GM21529 (cell line): Measurements from ENCODE around the gene TKT.
"Not testable (repeated sequence)": the region's sequence is repeated elsewhere in the genome, so short reads cannot be mapped to it uniquely, and the experiment has no call there.

ENCODE experiments used
- ATAC-seq: cut with Tn5 transposase; IDR thresholded peaks from one replicate; pipeline ENCODE4 v1.9.1; 2021; ENCODE audit not compliant: unreplicated experiment

The TKT gene, protein sequence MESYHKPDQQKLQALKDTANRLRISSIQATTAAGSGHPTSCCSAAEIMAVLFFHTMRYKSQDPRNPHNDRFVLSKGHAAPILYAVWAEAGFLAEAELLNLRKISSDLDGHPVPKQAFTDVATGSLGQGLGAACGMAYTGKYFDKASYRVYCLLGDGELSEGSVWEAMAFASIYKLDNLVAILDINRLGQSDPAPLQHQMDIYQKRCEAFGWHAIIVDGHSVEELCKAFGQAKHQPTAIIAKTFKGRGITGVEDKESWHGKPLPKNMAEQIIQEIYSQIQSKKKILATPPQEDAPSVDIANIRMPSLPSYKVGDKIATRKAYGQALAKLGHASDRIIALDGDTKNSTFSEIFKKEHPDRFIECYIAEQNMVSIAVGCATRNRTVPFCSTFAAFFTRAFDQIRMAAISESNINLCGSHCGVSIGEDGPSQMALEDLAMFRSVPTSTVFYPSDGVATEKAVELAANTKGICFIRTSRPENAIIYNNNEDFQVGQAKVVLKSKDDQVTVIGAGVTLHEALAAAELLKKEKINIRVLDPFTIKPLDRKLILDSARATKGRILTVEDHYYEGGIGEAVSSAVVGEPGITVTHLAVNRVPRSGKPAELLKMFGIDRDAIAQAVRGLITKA

GRCh38 chr3:53255775-53256703, at the start of gene TKT:
Gene TKT, minus strand, starts transcription at chr3:53256022. Its CDS starts 80 bp downstream, at chr3:53255942.
- peak; percentile 56 for ATAC-seq

DNA sequence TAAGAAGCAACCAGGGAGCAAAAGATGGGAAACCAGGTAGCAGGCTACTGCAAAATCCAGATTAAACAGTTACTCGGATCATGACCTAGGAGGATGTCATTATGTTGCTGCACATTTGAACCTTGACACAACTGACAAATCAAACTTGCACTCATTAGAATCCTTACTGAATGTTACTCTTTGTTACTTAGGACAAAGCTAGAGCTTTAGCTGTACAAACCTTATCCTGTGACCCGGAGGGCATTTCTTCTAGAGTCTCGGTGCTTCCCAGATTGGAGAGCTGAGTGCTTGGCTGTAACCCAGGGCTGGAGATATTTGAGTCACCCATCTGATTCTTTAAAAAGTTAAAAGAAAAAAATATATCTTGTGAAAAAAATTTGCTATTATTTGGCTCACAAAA, 48.1 kb upstream of the TKT start:
- no peak for ATAC-seq

- ATAC-seq: no peak
These were observed 47.7 kb upstream of the TKT start for GRCh38 chr3:53303549-53303948.

- ATAC-seq: no peak
These were observed 45.0 kb upstream of the TKT start for GRCh38 chr3:53300826-53301225.

DNA sequence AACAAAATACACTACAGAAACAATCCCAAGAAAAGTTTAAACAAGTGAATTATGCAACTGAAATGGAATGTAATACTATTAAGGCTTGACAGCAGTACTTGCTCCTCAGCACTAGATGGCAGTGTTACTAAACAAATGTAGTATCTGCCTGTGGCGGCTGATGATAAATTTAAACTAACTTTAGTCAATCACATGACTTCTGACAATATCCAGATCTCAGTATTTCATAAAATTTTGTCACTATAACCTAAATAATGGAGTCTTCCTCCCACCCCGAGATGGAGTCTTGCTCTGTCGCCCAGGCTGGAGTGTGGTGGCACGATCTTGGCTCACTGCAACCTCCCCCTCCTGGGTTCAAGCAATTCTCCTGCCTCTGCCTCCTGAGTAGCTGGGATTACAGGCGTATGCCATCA, 43.8 kb upstream of the TKT start:
- not testable (repeated sequence) for ATAC-seq

DNA sequence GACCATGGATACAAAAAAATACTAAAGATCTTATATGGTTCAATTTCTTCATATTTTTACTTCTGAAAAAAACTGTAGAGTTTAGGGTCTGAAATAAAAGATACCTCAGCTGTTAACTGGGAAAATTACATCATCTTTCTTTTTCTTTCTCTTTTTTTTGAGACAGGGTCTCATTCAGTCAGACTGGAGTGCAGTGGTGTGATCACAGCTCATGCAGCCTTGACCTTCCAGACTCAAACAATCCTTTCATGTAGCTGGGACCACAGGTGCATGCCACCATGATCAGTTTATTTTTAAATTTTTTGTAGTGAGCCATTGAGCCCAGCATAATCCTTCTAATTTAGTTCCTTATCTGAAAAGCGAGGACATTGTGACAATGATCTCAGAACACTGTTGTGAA, 39.6 kb upstream of the TKT start:
- no peak for ATAC-seq

DNA sequence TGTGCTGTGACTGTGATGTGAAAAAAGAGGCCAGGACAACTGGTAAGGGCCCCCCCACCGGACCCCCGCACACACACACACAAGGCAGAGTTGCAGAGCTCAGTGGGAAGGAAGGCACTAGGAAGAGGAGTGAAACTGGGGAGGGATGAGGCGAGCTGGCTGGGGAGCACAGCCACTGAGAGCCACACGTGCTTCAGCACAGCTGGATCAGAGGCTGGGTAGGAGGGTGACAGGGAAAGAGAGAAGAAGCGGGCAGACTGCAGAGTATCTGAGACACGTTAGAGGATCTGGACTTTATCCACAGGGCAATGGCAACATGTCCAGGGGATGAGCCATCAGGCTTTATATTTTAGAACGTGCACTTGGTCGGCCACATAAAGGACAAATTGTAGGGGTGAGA, 38.0 kb upstream of the TKT start:
- no peak for ATAC-seq

DNA sequence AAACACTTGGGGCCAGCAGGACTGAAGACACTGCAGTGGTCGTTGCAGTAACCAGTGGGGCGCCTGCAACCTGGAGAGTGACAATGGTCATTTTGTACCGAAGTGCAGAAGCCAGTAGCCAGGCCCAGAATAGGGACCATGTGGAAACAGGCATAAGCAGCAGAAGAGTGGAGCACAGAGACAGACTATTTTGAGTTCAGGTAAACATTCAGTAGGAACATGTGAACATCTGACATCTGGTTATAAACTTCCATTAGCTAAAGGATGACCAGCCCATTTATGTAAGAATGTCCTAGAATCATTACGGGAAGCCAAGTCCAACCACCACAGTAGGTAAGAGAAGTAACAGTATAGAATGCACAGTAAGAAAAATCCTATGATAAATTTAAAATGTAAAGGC, 32.4 kb upstream of the TKT start:
- no peak for ATAC-seq

DNA sequence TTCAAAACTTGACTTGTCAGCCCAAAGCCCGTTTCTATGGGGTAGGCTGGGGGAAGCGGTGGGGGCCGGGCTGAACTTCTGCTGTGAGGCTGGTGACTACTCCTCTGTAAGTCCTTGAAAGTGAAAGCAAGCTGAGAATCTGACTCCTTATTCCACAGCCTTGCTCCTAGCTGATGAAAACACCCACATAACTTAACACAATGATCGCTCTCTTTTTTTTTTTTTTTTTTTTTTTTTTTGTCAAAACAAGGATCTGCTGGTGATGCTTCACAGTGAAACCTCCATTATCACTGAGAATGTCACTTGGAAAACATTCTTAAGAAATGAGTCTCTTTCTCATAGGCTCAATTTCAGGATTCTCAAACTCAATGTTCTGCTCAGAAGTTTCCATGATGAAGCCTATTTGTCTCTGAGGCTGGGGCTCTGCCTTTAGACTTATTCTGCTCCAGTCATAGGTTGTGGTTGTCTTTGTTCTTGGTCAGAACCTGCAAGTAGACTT, 31.4 kb upstream of the TKT start:
- no peak for ATAC-seq

- no peak for ATAC-seq
These were observed 30.9 kb upstream of the TKT start for GRCh38 chr3:53286727-53287126.

DNA sequence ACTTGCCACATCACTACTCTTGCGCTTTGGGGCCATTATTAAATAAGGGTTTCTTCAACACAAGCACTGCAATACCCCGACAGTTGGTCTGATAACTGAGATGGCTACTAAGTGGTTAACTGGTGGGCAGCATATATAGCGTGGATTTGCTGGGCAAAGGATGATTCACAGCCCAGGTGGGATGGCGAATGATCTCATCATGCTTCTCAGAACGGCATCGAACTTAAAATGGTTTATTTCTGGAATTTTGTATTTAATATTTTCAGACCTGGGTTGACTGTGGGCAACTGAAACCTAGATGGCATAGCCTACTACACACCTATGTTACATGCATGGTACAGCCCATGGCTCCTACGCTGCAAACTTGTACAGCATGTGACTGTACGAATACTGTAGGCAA, 26.8 kb upstream of the TKT start:
- no peak for ATAC-seq

DNA sequence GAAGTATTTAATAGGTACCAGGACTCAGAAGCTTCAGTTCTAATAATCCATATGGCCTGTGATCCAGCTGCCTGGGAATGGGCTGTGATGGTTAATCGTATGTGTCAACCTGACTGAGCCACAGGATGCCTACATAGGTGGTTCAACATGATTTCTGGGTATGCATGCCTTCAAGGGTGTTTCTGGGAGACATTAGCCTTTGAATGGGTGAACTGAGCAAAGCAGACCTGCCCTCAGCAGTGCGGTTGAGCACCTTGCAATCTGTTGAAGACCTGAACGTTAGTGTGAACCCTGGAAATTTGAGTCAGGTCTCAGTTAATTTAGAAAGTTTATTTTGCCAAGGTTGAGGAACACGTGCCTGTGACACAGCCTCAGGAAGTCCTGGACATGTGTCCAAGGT, 22.8 kb upstream of the TKT start:
- ATAC-seq: no peak

DNA sequence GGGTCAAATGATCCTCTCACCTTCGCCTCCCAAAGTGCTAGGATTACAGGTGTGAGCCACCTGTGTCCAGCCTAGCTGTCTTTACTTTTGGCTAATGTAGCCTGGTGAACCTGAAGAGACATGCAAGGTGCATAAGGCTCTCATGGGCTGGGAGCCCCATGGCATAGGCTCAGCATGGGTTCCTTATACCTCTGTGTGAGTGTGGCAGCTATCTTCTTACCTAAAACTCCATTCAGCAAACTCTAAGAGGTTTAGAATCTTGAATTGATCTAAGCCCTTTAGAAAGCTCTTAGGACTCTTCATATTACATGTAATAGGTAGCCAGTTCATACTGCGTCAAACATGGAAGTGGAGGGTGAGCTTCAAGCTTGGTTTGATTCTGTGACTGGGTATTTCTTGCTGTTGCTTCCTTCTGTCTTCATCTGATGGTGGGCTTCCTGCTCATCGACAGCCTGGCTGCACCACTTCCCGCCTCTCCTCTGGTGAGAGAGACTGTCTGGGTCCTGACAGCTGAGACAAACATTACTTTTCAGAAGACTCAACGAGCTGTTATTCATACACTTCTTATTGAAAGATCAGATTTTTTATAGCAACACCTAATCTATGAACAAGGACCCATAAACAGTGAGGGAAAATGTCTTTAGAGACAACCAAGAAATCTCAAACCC, 19.2 kb upstream of the TKT start:
- ATAC-seq: no peak

GRCh38 chr3:53273146-53273670, 17.4 kb upstream of the TKT start:
- ATAC-seq: no peak

GRCh38 chr3:53269888-53270880, 14.4 kb upstream of the TKT start:
- ATAC-seq: no peak

DNA sequence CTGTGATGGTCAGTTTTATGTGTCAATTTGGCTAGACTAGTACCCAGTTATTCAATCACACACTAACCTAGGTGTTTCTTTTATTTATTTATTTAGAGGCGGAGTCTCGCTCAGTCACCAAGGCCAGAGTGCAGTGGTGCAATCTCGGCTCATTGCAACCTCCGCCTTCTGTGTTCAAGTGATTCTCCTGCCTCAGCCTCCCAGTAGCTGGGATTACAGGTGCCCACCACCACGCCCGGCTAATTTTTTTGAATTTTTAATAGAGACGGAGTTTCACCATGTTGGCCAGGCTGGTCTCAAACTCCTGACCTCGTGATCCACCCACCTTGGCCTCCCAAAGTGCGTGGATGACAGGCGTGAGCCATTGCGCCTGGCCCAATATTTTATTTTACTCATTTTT, 13.4 kb upstream of the TKT start:
- ATAC-seq: not testable (repeated sequence)

DNA sequence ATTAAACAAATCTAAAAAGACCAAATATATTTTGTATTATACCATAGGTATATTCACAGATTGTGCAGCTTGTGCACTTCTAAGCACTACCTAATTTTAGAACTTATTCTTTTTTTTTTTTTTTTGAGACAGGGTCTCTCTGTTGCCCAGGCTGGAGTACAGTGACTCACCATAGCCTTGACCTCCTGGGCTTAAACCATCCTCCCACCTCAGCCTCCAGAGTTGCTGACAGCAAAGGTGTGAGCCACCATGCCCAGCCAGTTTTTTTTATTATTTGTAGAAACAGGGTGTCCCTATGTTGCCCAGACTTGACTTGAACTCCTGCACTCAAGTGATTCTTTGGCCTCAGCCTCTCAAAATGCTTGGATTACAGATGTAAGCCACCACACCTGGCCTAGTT, 11.9 kb upstream of the TKT start:
- no peak for ATAC-seq

GRCh38 chr3:53264718-53265117, 8.9 kb upstream of the TKT start:
- ATAC-seq: no peak

DNA sequence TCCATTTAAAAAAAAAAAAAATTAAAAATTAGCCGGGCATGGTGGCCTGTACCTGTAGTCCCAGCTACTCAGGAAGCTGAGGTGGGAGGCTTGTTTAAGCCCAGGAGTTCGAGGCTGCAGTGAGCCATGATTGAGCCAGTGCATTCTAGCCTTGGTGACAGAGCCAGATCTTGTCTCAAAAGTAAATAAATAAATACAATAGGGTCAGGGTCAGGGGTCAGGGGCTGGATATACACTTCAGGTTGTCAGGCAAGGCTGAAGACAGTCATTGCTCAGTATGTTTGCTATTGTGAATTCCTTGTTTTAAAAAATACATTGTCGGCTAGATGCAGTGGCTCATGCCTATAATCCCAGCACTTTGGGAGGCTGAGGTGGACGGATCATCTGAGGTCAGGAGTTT, 8.1 kb upstream of the TKT start:
- ATAC-seq: no peak
